Smooth muscle cell (in vitro differentiated cells): ENCODE data around the gene ADAM8. TPM values are rescaled to one million over a fixed set of nuclear protein-coding genes. Genes with fewer than 3 reads are reported as not detected.

Source experiments
- DNase-seq: peaks from one replicate; lab custom pipeline; 2025; ENCODE audit not compliant: unreplicated experiment; lab: John Stamatoyannopoulos, UW
- H2AFZ ChIP-seq: fragments of 200-600 bp; sonication (generic); 2 replicates; pipeline ENCODE4 v1.6.0; 2016; ENCODE audit warnings: antibody characterized with exemption, low read depth, mild to moderate bottlenecking
- H3F3A ChIP-seq: fragments of 200-600 bp; sonication (generic); 2 replicates; pipeline ENCODE4 v1.6.0; 2017; ENCODE audit warnings: antibody characterized with exemption, low read depth
- H3K27ac ChIP-seq: fragments of 200-600 bp; sonication (generic); 2 replicates; pipeline ENCODE4 v1.5.1; 2016; ENCODE audit warnings: low read depth, mild to moderate bottlenecking
- H3K27me3 ChIP-seq: fragments of 200-600 bp; sonication (generic); 2 replicates; pipeline ENCODE4 v1.6.1; 2016; ENCODE audit warnings: low read depth, mild to moderate bottlenecking
- H3K36me3 ChIP-seq: fragments of 200-600 bp; sonication (generic); 2 replicates; pipeline ENCODE4 v1.5.1; 2016; ENCODE audit warnings: low read depth
- H3K4me1 ChIP-seq: fragments of 200-600 bp; sonication (generic); 2 replicates; pipeline ENCODE4 v1.5.1; 2016; ENCODE audit warnings: low read depth
- H3K4me2 ChIP-seq: fragments of 200-600 bp; sonication (generic); 2 replicates; pipeline ENCODE4 v1.6.0; 2016; ENCODE audit warnings: mild to moderate bottlenecking
- H3K4me3 ChIP-seq: fragments of 200-600 bp; sonication (generic); 2 replicates; pipeline ENCODE4 v1.5.1; 2016; ENCODE audit warnings: mild to moderate bottlenecking
- H3K79me2 ChIP-seq: fragments of 200-600 bp; sonication (generic); 2 replicates; pipeline ENCODE4 v1.6.0; 2016; ENCODE audit warnings: low read depth, mild to moderate bottlenecking
- H3K9ac ChIP-seq: fragments of 200-600 bp; sonication (generic); 2 replicates; pipeline ENCODE4 v1.6.0; 2016; ENCODE audit warnings: low read depth
- H3K9me3 ChIP-seq: fragments of 200-600 bp; sonication (generic); replicated peaks from 2 replicates; pipeline ENCODE4 v1.5.1; 2016; ENCODE audit warnings: low read depth
- H4K20me1 ChIP-seq: fragments of 200-600 bp; sonication (generic); 2 replicates; pipeline ENCODE4 v1.6.0; 2016; ENCODE audit warnings: low read depth
- CTCF ChIP-seq: fragments of 200-600 bp; sonication (generic); IDR thresholded peaks from 2 replicates; pipeline ENCODE4 v1.5.1; 2017; ENCODE audit warnings: borderline replicate concordance, mild to moderate bottlenecking, antibody characterized with exemption; ENCODE audit not compliant: insufficient read depth, poor library complexity, severe bottlenecking
- WGBS: methylation state at CpG from one replicate; pipeline ENCODE4 v1.1.7; 2016; ENCODE audit warnings: low lambda C conversion rate; 5-methylcytosine and 5-hydroxymethylcytosine counted together
- polyA plus RNA-seq: library from polyadenylated mRNA; unstranded; fragments of >200 nt; fragmentation: Nextera tagmentation; extraction: Ambion mirVana; gene quantifications from 2 replicates; pipeline ENCODE4 v1.2.1, GENCODE V29; 2016
- total RNA-seq: library from RNA; depleted of rRNA; stranded (reverse); fragments of >200 nt; gene quantifications from 2 replicates; pipeline ENCODE4 v1.2.3, GENCODE V29; 2014

ADAM8 gene
- total and polyA plus RNA-seq, 2 experiments from 2014 or later, result 0.36 to 0.70 TPM

- Histone ChIP-seq H4K20me1 (peaks cover 55% of the 10 kb centered on the region), H3F3A (no peaks in the 10 kb centered on the region), H3K79me2 (peaks cover 55% of the 10 kb centered on the region), H2AFZ (peak overlapping the region; percentile 89), H3K4me3 (peak overlapping the region; percentile 94), H3K9me3 (no peaks in the 10 kb centered on the region), H3K4me2 (peak overlapping the region; percentile 92), H3K27ac (peak overlapping the region; percentile 97), H3K36me3 (no peaks in the 10 kb centered on the region), H3K27me3 (no peaks in the 10 kb centered on the region), H3K4me1 (peaks cover 6% of the 10 kb centered on the region), H3K9ac (peak overlapping the region; percentile 99)
- WGBS, result 14% methylated on average over 25 of the region's 25 CpGs
- TF ChIP-seq CTCF, result peak; percentile 70
- no peak for DNase-seq
These were observed 31.2 kb upstream of the ADAM8 start for GRCh38 chr10:133307776-133308420.

GRCh38 chr10:133306941-133307379 lies 30.3 kb upstream of the ADAM8 start:
- H3K9ac ChIP-seq, result no peak overlapping the region
- H2AFZ ChIP-seq, result no peak overlapping the region
- H3K4me1 ChIP-seq, result peaks cover 6% of the 10 kb centered on the region
- peaks cover 61% of the 10 kb centered on the region for H3K79me2 ChIP-seq
- 95% methylated on average over 17 of the region's 17 CpGs for WGBS
- no peak for TF ChIP-seq CTCF
- no peak for DNase-seq
- H3K27ac ChIP-seq, result peak overlapping the region; percentile 97
- H3K4me2 ChIP-seq, result peak overlapping the region; percentile 92
- no peaks in the 10 kb centered on the region for H3K9me3 ChIP-seq
- peak overlapping the region; percentile 94 for H3K4me3 ChIP-seq
- H4K20me1 ChIP-seq, result peaks cover 65% of the 10 kb centered on the region
- H3K27me3 ChIP-seq, result no peaks in the 10 kb centered on the region
- H3F3A ChIP-seq, result no peaks in the 10 kb centered on the region
- no peaks in the 10 kb centered on the region for H3K36me3 ChIP-seq

- peaks cover 70% of the 10 kb centered on the region for H4K20me1 ChIP-seq
- 97% methylated on average over 5 of the region's 5 CpGs for WGBS
These were observed 29.4 kb upstream of the ADAM8 start for GRCh38 chr10:133306097-133306476.

More at GRCh38 chr10:133306097-133306476, 29.4 kb upstream of the ADAM8 start:
- DNase-seq, result no peak
- Histone ChIP-seq H3F3A (no peaks in the 10 kb centered on the region), H3K4me2 (no peak overlapping the region), H3K9ac (no peak overlapping the region), H3K79me2 (peaks cover 61% of the 10 kb centered on the region), H3K36me3 (no peaks in the 10 kb centered on the region), H3K9me3 (no peaks in the 10 kb centered on the region), H2AFZ (no peak overlapping the region), H3K27ac (no peak overlapping the region), H3K27me3 (no peaks in the 10 kb centered on the region), H3K4me1 (peaks cover 6% of the 10 kb centered on the region), H3K4me3 (no peak overlapping the region)
- TF ChIP-seq CTCF, result no peak
